DMS153 treated with DMSO at 0.1 percent for 48 hours (cell line): ENCODE data around the gene ACTR3C.
"Not testable (repeated sequence)": the region's sequence is repeated elsewhere in the genome, so short reads cannot be mapped to it uniquely, and the experiment has no call there.

Experiments used
- DNase-seq: peaks from one replicate; lab custom pipeline; 2025; ENCODE audit not compliant: unreplicated experiment; lab: John Stamatoyannopoulos, UW

The ACTR3C gene

GRCh38 chr7:150219941-150220658 is 103.2 kb downstream of the ACTR3C start:
- DNase-seq = not testable (repeated sequence)

GRCh38 chr7:150206848-150207247 is 116.5 kb downstream of the ACTR3C start:
- not testable (repeated sequence) for DNase-seq

GRCh38 chr7:150205866-150206265 is 117.5 kb downstream of the ACTR3C start:
- not testable (repeated sequence) for DNase-seq

- DNase-seq = not testable (repeated sequence)
Measured at GRCh38 chr7:150204577-150204976, 118.8 kb downstream of the ACTR3C start.

DNA sequence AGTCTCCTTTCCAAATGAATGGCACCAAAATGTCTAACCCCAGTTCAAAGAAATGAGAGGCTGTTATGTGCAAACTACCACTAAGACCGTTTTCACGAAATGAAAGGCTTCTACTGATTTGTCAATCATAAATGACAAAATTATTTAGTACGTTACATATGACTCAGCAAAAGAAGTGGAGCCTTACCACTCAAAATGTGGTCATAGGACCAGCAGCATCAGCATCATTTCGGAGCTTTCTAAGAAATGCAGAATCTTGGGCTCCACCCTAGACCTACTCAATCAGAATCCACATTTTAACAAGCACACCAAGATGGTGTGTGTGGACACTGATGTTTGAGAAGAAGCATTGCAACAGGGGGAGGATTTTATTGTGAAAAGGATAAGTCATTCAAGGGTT is 120.5 kb downstream of the ACTR3C start:
- not testable (repeated sequence) for DNase-seq
